ENCODE results near the gene GABRG3.

The GABRG3 gene

GRCh38 chr15:26972636-26973035 lies 1.7 kb downstream of the GABRG3 start:
- Histone ChIP-seq H3K36me3 (ENCODE audit: low read length) (no peaks in the 10 kb centered on the region), H3F3A (ENCODE audit: insufficient read depth) (no peaks in the 10 kb centered on the region), H3K4me2 (ENCODE audit: low read depth, low read length, poor library complexity, severe bottlenecking) (no peak overlapping the region), H3K79me2 (ENCODE audit: insufficient read depth, low read length) (no peaks in the 10 kb centered on the region), H4K20me1 (ENCODE audit: low read depth, low read length) (no peaks in the 10 kb centered on the region), H3K9me2 (replicated peaks; ENCODE audit: insufficient read depth, low read length) (no peaks in the 10 kb centered on the region), H3K9me3 (ENCODE audit: insufficient read depth, low read length) (no peaks in the 10 kb centered on the region), H3K27ac (ENCODE audit: low read depth, low read length) (no peak overlapping the region), H3K9ac (ENCODE audit: low read length) (no peak overlapping the region), H3K27me3 (ENCODE audit: low read length) (no peaks in the 10 kb centered on the region), H2AFZ (ENCODE audit: low read depth, low read length, severe bottlenecking) (no peak overlapping the region), H3K4me3 (ENCODE audit: insufficient read depth, low read length, poor library complexity, severe bottlenecking) (no peak overlapping the region)
- TF ChIP-seq EZH2phosphoT487 (conservative IDR thresholded peaks at IDR 0.05; ENCODE audit: low read length) (no peak), CTCF (IDR thresholded peaks at IDR 0.05; ENCODE audit: insufficient read depth, low read length, poor library complexity, severe bottlenecking) (no peak)

GRCh38 chr15:26974120-26974780 lies 3.3 kb downstream of the GABRG3 start:
- no peaks in the 10 kb centered on the region for H3K9me2 ChIP-seq (replicated peaks; ENCODE audit: insufficient read depth, low read length)
- no peaks in the 10 kb centered on the region for H3K79me2 ChIP-seq (ENCODE audit: insufficient read depth, low read length)
- H3F3A ChIP-seq (ENCODE audit: insufficient read depth): no peaks in the 10 kb centered on the region
- no peaks in the 10 kb centered on the region for H3K27me3 ChIP-seq (ENCODE audit: low read length)
- H3K27ac ChIP-seq (ENCODE audit: low read depth, low read length): no peak overlapping the region
- H3K9ac ChIP-seq (ENCODE audit: low read length): no peak overlapping the region
- no peak for TF ChIP-seq EZH2phosphoT487 (conservative IDR thresholded peaks at IDR 0.05; ENCODE audit: low read length)
- peak; percentile 49 for TF ChIP-seq CTCF (IDR thresholded peaks at IDR 0.05; ENCODE audit: insufficient read depth, low read length, poor library complexity, severe bottlenecking)
- H3K4me3 ChIP-seq (ENCODE audit: insufficient read depth, low read length, poor library complexity, severe bottlenecking): no peak overlapping the region
- no peaks in the 10 kb centered on the region for H3K36me3 ChIP-seq (ENCODE audit: low read length)
- no peaks in the 10 kb centered on the region for H4K20me1 ChIP-seq (ENCODE audit: low read depth, low read length)
- H3K4me2 ChIP-seq (ENCODE audit: low read depth, low read length, poor library complexity, severe bottlenecking): no peak overlapping the region
- no peak overlapping the region for H2AFZ ChIP-seq (ENCODE audit: low read depth, low read length, severe bottlenecking)
- H3K9me3 ChIP-seq (ENCODE audit: insufficient read depth, low read length): no peaks in the 10 kb centered on the region

- Histone ChIP-seq H4K20me1 (ENCODE audit: low read depth, low read length) (no peaks in the 10 kb centered on the region), H3F3A (ENCODE audit: insufficient read depth) (no peaks in the 10 kb centered on the region), H3K27ac (ENCODE audit: low read depth, low read length) (no peak overlapping the region), H2AFZ (ENCODE audit: low read depth, low read length, severe bottlenecking) (no peak overlapping the region), H3K79me2 (ENCODE audit: insufficient read depth, low read length) (no peaks in the 10 kb centered on the region), H3K9me2 (replicated peaks; ENCODE audit: insufficient read depth, low read length) (no peaks in the 10 kb centered on the region), H3K27me3 (ENCODE audit: low read length) (no peaks in the 10 kb centered on the region), H3K9ac (ENCODE audit: low read length) (no peak overlapping the region), H3K9me3 (ENCODE audit: insufficient read depth, low read length) (no peaks in the 10 kb centered on the region), H3K36me3 (ENCODE audit: low read length) (no peaks in the 10 kb centered on the region), H3K4me2 (ENCODE audit: low read depth, low read length, poor library complexity, severe bottlenecking) (no peak overlapping the region), H3K4me3 (ENCODE audit: insufficient read depth, low read length, poor library complexity, severe bottlenecking) (no peak overlapping the region)
- TF ChIP-seq CTCF (IDR thresholded peaks at IDR 0.05; ENCODE audit: insufficient read depth, low read length, poor library complexity, severe bottlenecking): no peak
- TF ChIP-seq EZH2phosphoT487 (conservative IDR thresholded peaks at IDR 0.05; ENCODE audit: low read length): no peak
Measured at GRCh38 chr15:26981492-26981891, 10.5 kb downstream of the GABRG3 start.
